Measurements from ENCODE around the gene D2HGDH. TPM values are rescaled to one million over a fixed set of nuclear protein-coding genes. Genes with fewer than 3 reads are reported as not detected.

D2HGDH gene
- total and polyA plus RNA-seq, 5 donors from 2014 or later: 0.73 to 38.4 (median 3.1) TPM

DNA sequence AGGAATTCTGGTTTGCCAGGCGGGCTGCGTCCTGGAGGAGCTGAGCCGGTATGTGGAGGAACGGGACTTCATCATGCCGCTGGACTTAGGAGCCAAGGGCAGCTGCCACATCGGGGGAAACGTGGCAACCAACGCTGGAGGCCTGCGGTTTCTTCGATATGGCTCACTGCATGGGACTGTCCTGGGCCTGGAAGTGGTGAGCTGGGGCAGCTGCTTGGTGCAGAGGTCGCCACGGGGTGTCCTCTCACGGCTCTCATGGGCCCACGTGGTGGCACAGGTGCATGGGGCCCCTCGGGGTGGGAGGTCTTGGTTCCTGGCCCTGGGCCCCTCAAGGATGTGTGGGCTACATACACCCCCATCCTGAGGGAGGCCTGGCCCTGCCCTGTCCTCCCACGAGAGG, 9.2 kb downstream of the D2HGDH start:
- H3K27me3 ChIP-seq (ENCODE audit: control insufficient read depth, insufficient read depth, low read length): no peaks in the 10 kb centered on the region
- H3K27me3 Mint-ChIP-seq: no peaks in the 10 kb centered on the region
- peaks cover 0 to 1% (median 0%) of the 10 kb centered on the region in 7 donors for H3K9me3 Mint-ChIP-seq
- H3K36me3 ChIP-seq (ENCODE audit: control insufficient read depth, insufficient read depth, low read length): peaks cover 23% of the 10 kb centered on the region
- DNase-seq: no peak
- H3K4me3 ChIP-seq (ENCODE audit: low read depth, low read length): no peak overlapping the region
- H3K9me3 ChIP-seq (ENCODE audit: control insufficient read depth in 2 of 2, low read length in 2 of 2): no peaks in the 10 kb centered on the region
- peaks cover 17% of the 10 kb centered on the region for H3K4me1 ChIP-seq (ENCODE audit: control insufficient read depth, insufficient read depth, low read length, poor library complexity, severe bottlenecking)
- H3K27ac ChIP-seq (ENCODE audit: insufficient read depth, low read length, poor library complexity, severe bottlenecking): no peak overlapping the region
- ATAC-seq (ENCODE audit: low read depth in 2 of 2): no peak
- no peak overlapping the region for H3K4me3 Mint-ChIP-seq
- peaks cover 19% of the 10 kb centered on the region for H3K36me3 Mint-ChIP-seq
- no peak overlapping the region for H3K27ac Mint-ChIP-seq
- H3K4me1 Mint-ChIP-seq: peaks cover 7 to 22% (median 14%) of the 10 kb centered on the region in 4 donors

DNA sequence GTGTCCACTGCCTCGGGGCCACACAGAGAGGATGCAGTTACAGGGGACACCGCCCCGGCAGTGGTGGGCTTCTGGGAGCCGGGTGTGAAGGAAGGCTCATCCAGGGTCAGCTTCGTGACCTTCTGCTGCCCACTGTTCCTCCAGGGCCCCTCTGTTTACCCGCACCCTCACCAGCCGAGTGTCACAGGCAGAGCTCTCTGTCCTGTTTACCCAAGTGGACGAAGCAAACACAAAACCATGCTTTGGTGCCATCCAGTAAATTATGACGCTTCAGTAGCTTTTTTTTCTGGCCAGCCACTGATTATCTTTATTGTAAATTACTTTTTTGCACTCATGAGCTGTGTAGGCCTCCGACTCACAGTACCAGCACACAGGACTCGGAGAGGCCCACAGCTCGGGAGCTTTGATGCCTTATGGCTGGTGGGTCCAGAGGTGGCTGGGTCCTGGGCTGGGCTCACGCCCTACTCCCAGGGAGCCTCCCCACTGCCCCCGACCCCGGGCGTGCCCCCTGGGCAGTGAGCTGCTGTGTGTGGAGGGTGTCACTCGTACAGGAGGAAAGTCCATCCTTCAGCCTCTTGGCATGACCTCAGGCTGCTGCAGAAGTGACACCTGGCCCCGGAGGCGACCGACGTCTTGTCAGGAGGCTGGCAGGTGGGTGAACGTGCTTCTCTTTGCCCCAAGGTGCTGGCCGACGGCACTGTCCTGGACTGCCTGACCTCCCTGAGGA, 9.8 kb downstream of the D2HGDH start:
- Mint-ChIP-seq H3K4me1 (peaks cover 7 to 18% (median 11%) of the 10 kb centered on the region in 4 donors), H3K36me3 (peaks cover 17% of the 10 kb centered on the region), H3K4me3 (no peak overlapping the region), H3K27ac (no peak overlapping the region), H3K27me3 (no peaks in the 10 kb centered on the region), H3K9me3 (peaks cover 0 to 1% (median 0%) of the 10 kb centered on the region in 7 donors)
- no peak for DNase-seq
- Histone ChIP-seq H3K9me3 (ENCODE audit: control insufficient read depth in 2 of 2, low read length in 2 of 2) (no peaks in the 10 kb centered on the region), H3K36me3 (ENCODE audit: control insufficient read depth, insufficient read depth, low read length) (peaks cover 23% of the 10 kb centered on the region), H3K27me3 (ENCODE audit: control insufficient read depth, insufficient read depth, low read length) (no peaks in the 10 kb centered on the region), H3K27ac (ENCODE audit: insufficient read depth, low read length, poor library complexity, severe bottlenecking) (no peak overlapping the region), H3K4me1 (ENCODE audit: control insufficient read depth, insufficient read depth, low read length, poor library complexity, severe bottlenecking) (peaks cover 17% of the 10 kb centered on the region), H3K4me3 (ENCODE audit: low read depth, low read length) (no peak overlapping the region)
- no peak for ATAC-seq (ENCODE audit: low read depth in 2 of 2)

DNA sequence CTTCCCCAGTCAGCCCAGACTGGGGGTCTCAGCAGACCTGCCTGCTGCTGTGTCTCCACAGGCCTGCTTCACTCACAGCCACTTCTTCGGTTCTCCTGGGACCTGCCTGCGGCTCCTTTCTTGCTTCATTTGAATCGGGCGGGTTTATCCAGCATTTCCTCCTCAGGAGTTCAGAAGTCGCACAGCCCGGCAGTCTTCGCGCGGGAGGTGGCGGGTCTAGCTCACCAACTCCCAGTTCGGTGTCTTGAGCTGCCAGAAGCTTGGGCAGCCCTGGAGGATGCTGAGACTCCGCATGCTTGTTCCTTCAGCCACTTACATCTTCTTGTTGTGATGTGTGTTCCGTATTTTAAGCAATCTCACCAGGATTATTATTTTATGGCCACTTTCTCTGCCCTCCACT, 10.8 kb downstream of the D2HGDH start:
- Mint-ChIP-seq H3K27me3 (no peaks in the 10 kb centered on the region), H3K4me3 (no peak overlapping the region), H3K9me3 (peaks cover 0 to 1% (median 0%) of the 10 kb centered on the region in 7 donors), H3K27ac (no peak overlapping the region), H3K36me3 (peaks cover 21% of the 10 kb centered on the region), H3K4me1 (peaks cover 6 to 9% (median 8%) of the 10 kb centered on the region in 4 donors)
- H3K36me3 ChIP-seq (ENCODE audit: control insufficient read depth, insufficient read depth, low read length): peaks cover 23% of the 10 kb centered on the region
- no peak for DNase-seq
- no peak for ATAC-seq (ENCODE audit: low read depth in 2 of 2)
- peaks cover 8% of the 10 kb centered on the region for H3K4me1 ChIP-seq (ENCODE audit: control insufficient read depth, insufficient read depth, low read length, poor library complexity, severe bottlenecking)
- H3K4me3 ChIP-seq (ENCODE audit: low read depth, low read length): no peak overlapping the region
- no peak overlapping the region for H3K27ac ChIP-seq (ENCODE audit: insufficient read depth, low read length, poor library complexity, severe bottlenecking)
- no peaks in the 10 kb centered on the region for H3K27me3 ChIP-seq (ENCODE audit: control insufficient read depth, insufficient read depth, low read length)
- H3K9me3 ChIP-seq (ENCODE audit: control insufficient read depth in 2 of 2, low read length in 2 of 2): no peaks in the 10 kb centered on the region

DNA sequence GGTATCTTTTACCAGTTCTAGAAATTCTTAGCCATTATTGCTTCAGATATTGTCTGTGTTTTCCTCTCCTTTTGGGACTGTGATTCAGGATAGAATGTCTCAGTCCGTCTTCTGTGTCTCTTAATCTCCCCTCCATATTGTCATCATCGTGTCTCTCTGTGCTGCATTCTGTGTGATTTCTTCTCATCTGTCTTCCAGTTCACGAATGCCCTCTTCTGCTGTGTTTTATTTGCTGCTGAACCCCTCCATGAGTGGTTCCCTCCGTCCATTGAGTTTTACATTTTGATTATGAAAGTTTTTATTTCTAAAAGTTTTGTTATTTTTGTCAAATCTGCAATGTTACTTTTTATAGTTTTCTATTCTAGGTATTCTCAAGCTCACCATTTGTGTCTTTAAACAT, 11.7 kb downstream of the D2HGDH start:
- Histone ChIP-seq H3K27ac (ENCODE audit: insufficient read depth, low read length, poor library complexity, severe bottlenecking) (no peak overlapping the region), H3K4me3 (ENCODE audit: low read depth, low read length) (no peak overlapping the region), H3K4me1 (ENCODE audit: control insufficient read depth, insufficient read depth, low read length, poor library complexity, severe bottlenecking) (peaks cover under 1% of the 10 kb centered on the region), H3K27me3 (ENCODE audit: control insufficient read depth, insufficient read depth, low read length) (no peaks in the 10 kb centered on the region), H3K9me3 (ENCODE audit: control insufficient read depth in 2 of 2, low read length in 2 of 2) (no peaks in the 10 kb centered on the region), H3K36me3 (ENCODE audit: control insufficient read depth, insufficient read depth, low read length) (peaks cover 23% of the 10 kb centered on the region)
- DNase-seq (no peak), ATAC-seq (ENCODE audit: low read depth in 2 of 2) (no peak)
- Mint-ChIP-seq H3K9me3 (peaks cover 0 to 1% (median 0%) of the 10 kb centered on the region in 7 donors), H3K4me3 (no peak overlapping the region), H3K27ac (no peak overlapping the region), H3K4me1 (peaks cover 3 to 7% (median 4%) of the 10 kb centered on the region in 4 donors), H3K27me3 (no peaks in the 10 kb centered on the region), H3K36me3 (peaks cover 21% of the 10 kb centered on the region)

DNA sequence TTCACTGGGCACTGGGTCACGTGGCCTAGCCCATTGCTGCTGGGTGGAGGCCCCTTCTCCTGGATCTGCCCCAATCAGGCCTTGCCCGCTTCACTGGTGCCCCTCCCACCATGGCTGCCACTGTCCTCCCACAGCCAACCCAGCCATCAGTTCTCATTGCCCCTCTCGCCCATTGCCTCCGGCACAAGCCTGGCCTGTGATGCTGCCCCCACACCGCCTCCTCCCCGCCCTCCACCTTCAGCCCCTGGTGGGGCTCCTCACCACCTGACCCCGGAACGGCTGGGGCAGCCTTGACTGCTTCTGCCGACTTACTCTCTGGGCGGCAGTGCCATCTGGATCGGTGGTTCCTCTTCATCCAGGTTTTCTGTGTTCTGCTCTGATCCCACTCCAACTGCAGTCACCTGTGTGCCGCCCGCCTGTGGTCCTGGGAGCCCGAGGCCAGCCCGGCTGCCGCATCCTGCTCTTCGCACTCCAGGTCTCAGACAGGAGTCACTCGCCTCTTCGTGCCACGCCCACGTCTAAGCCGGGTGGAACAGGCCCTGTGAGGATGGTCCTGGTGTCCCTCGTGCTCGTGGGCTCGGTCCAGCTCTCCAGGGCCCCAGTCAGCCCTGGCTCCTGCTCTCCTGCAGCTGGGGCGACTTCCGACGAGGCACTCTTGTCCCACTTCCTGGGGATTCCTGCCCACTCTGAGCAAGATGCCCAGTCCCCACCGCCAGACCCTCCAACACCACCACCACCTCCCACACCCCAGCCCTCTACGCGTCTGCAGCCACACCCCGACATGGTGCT, 14.2 kb downstream of the D2HGDH start:
- no peak overlapping the region for H3K27ac Mint-ChIP-seq
- H3K4me1 Mint-ChIP-seq: peaks cover 0 to 7% (median 2%) of the 10 kb centered on the region in 4 donors
- ATAC-seq (ENCODE audit: low read depth in 2 of 2) (no peak), DNase-seq (no peak)
- Histone ChIP-seq H3K4me1 (ENCODE audit: control insufficient read depth, insufficient read depth, low read length, poor library complexity, severe bottlenecking) (no peaks in the 10 kb centered on the region), H3K9me3 (ENCODE audit: control insufficient read depth in 2 of 2, low read length in 2 of 2) (no peaks in the 10 kb centered on the region), H3K4me3 (ENCODE audit: low read depth, low read length) (no peak overlapping the region), H3K27me3 (ENCODE audit: control insufficient read depth, insufficient read depth, low read length) (no peaks in the 10 kb centered on the region), H3K36me3 (ENCODE audit: control insufficient read depth, insufficient read depth, low read length) (peaks cover 22% of the 10 kb centered on the region), H3K27ac (ENCODE audit: insufficient read depth, low read length, poor library complexity, severe bottlenecking) (no peak overlapping the region)
- peaks cover 0 to 1% (median 0%) of the 10 kb centered on the region in 7 donors for H3K9me3 Mint-ChIP-seq
- H3K27me3 Mint-ChIP-seq: no peaks in the 10 kb centered on the region
- H3K36me3 Mint-ChIP-seq: peaks cover 21% of the 10 kb centered on the region
- H3K4me3 Mint-ChIP-seq: no peak overlapping the region

DNA sequence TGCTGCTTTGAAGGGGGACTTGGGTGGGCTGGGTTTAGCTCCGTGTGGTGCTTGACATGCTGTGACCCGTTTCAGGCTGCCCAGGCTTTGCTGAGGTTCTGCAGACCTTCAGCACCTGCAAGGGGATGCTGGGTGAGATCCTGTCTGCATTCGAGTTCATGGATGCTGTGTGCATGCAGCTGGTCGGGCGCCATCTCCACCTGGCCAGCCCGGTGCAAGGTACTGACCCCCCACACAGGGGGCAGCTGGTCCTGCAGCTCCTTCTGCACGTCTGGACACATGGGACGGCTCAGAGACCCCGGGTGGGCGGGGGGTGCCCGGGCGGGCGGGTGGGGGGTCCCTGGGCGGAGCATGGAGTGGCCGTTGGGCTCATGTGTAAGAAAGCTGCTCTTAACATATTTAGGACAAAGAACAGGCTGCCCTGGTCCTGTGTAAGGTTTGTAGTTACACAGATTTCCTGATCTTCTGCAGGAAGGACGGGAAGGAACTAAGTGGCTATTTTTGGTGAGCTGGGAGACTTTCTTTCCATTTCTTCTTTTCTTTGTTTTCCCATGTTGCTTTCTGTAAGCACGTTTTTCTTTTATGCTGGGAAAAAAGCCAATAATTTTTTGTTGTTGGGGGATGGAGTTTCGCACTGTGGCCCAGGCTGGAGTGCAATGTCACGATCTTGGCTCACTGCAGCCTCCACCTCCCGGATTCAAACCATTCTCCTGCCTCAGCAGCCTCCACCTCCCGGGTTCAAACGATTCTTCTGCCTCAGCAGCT, 15.8 kb downstream of the D2HGDH start:
- Histone ChIP-seq H3K27ac (ENCODE audit: insufficient read depth, low read length, poor library complexity, severe bottlenecking) (no peak overlapping the region), H3K27me3 (ENCODE audit: control insufficient read depth, insufficient read depth, low read length) (no peaks in the 10 kb centered on the region), H3K9me3 (ENCODE audit: control insufficient read depth in 2 of 2, low read length in 2 of 2) (no peaks in the 10 kb centered on the region), H3K36me3 (ENCODE audit: control insufficient read depth, insufficient read depth, low read length) (peaks cover 9% of the 10 kb centered on the region), H3K4me1 (ENCODE audit: control insufficient read depth, insufficient read depth, low read length, poor library complexity, severe bottlenecking) (no peaks in the 10 kb centered on the region), H3K4me3 (ENCODE audit: low read depth, low read length) (no peak overlapping the region)
- no peak overlapping the region for H3K4me3 Mint-ChIP-seq
- peaks cover 0 to 1% (median 0%) of the 10 kb centered on the region in 7 donors for H3K9me3 Mint-ChIP-seq
- peaks cover 25% of the 10 kb centered on the region for H3K36me3 Mint-ChIP-seq
- DNase-seq: no peak
- H3K27me3 Mint-ChIP-seq: no peaks in the 10 kb centered on the region
- peaks cover 0 to 7% (median under 1%) of the 10 kb centered on the region in 4 donors for H3K4me1 Mint-ChIP-seq
- ATAC-seq (ENCODE audit: low read depth in 2 of 2): no peak
- H3K27ac Mint-ChIP-seq: no peak overlapping the region

DNA sequence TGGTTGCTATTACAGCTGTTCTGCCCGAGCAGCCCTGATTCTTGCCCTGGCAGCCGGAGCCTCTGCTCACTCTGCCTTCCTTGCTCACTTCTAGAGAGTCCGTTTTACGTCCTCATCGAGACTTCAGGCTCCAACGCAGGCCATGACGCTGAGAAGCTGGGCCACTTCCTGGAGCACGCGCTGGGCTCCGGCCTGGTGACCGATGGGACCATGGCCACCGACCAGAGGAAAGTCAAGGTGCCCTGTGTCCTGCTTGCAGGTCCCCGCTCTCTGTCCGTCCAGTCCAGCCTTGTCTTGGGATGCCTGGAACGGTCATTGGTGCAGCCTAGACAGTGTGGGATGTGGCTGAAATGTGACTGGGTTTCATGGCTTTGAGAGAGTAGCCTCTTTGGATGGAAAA, 16.7 kb downstream of the D2HGDH start:
- no peak for DNase-seq
- Mint-ChIP-seq H3K9me3 (peaks cover 0 to 1% (median 0%) of the 10 kb centered on the region in 7 donors), H3K4me1 (peaks cover 0 to 2% (median under 1%) of the 10 kb centered on the region in 4 donors), H3K4me3 (no peak overlapping the region), H3K36me3 (peaks cover 16% of the 10 kb centered on the region), H3K27ac (no peak overlapping the region), H3K27me3 (no peaks in the 10 kb centered on the region)
- peaks cover 8% of the 10 kb centered on the region for H3K36me3 ChIP-seq (ENCODE audit: control insufficient read depth, insufficient read depth, low read length)
- H3K9me3 ChIP-seq (ENCODE audit: control insufficient read depth in 2 of 2, low read length in 2 of 2): no peaks in the 10 kb centered on the region
- no peaks in the 10 kb centered on the region for H3K27me3 ChIP-seq (ENCODE audit: control insufficient read depth, insufficient read depth, low read length)
- H3K4me1 ChIP-seq (ENCODE audit: control insufficient read depth, insufficient read depth, low read length, poor library complexity, severe bottlenecking): no peaks in the 10 kb centered on the region
- H3K4me3 ChIP-seq (ENCODE audit: low read depth, low read length): no peak overlapping the region
- ATAC-seq (ENCODE audit: low read depth in 2 of 2): no peak
- no peak overlapping the region for H3K27ac ChIP-seq (ENCODE audit: insufficient read depth, low read length, poor library complexity, severe bottlenecking)
